ENCODE results near the gene CEP128.

GRCh38 chr14:80448267-80448666, 493.3 kb downstream of the CEP128 start:
- TF ChIP-seq ZNF76 (tag by site-specific recombination; IDR thresholded peaks at IDR 0.05; ENCODE audit: borderline replicate concordance, low read depth) (no peak), ZNF391 (tag by site-specific recombination; IDR thresholded peaks at IDR 0.05; ENCODE audit: borderline replicate concordance, low read depth) (no peak), ZNF513 (tag by site-specific recombination; IDR thresholded peaks at IDR 0.05) (no peak), CTCF (tag by site-specific recombination; IDR thresholded peaks at IDR 0.05) (no peak), ZNF623 (tag by site-specific recombination; IDR thresholded peaks at IDR 0.05) (no peak), GLI4 (tag by site-specific recombination; IDR thresholded peaks at IDR 0.05) (no peak), ZNF138 (tag by site-specific recombination; IDR thresholded peaks at IDR 0.05; ENCODE audit: borderline replicate concordance) (no peak), KLF16 (tag by site-specific recombination; IDR thresholded peaks at IDR 0.05) (no peak), YY1 (tag by site-specific recombination; IDR thresholded peaks at IDR 0.05) (no peak), ZNF621 (tag by site-specific recombination; IDR thresholded peaks at IDR 0.05) (no peak), ZNF488 (tag by site-specific recombination; IDR thresholded peaks at IDR 0.05) (no peak), ZNF423 (tag by site-specific recombination; IDR thresholded peaks at IDR 0.05) (no peak)

Data from HEK293 (cell line).